IPS-NIHi7 (cell line): ENCODE results near the gene RUFY3.
"Not testable (repeated sequence)": the region's sequence is repeated elsewhere in the genome, so short reads cannot be mapped to it uniquely, and the experiment has no call there.

Experiments
- DNase-seq: peaks from one replicate; pipeline ENCODE4 v3.0.0; 2012; ENCODE audit warnings: mixed read lengths; ENCODE audit errors: extremely low spot score

Gene RUFY3

DNA sequence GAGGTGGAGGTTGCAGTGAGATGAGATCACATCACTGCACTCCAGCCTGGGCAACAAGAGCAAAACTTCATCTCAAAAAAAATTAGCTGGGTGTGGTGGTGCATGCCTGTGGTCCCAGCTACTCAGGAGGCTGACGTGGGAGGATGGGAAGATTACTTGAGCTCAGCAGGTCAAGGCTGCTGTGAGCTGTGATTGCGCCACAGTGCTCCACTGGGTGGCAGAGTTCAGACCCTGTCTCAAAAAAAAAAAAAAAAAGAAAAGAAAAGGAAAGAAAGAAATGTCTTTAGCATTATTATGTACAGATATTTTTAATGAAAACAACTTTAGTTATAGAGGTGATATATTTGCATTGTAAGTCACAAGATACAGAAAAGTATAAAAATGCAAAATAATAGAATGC, 14.2 kb downstream of the RUFY3 start:
- not testable (repeated sequence) for DNase-seq

DNA sequence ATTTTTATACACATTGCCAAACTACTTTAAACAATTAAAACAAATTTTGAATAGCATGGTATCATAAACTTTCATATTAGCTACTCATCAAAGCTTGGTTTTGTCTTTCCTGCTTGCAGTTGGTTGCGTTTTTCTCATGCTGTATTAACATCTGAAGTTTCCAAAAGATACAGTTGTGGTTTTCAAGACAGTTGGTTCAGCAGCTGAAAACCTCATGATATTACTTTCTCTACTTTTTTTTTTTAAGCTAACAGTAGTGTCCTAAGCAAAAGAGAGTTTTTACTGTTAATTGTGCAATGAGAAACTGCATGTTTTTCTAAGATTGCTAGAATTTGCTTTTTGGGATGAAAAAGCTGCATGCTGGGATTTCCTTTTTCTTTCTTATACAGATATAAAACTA, 15.2 kb downstream of the RUFY3 start:
- DNase-seq, result no peak

DNA sequence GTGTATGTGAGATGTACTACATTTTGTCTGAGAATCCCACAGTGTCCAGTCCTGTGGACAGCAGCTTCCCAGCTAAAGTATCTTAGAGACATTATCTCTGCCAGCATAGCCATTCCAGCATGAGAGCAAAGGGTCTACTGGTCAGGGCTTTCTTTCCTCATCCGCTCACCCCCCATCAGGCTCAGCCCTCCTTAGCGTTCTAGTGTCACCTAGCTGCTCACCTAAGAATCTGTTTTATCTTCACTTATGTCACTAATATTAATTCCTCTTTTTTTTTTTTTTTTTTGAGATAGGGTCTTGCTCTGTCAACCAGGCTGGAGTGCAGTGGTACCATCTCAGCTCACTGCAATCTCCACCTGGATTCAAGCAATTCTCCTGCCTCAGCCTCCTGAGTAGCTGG, 15.6 kb downstream of the RUFY3 start:
- DNase-seq, result no peak

DNA sequence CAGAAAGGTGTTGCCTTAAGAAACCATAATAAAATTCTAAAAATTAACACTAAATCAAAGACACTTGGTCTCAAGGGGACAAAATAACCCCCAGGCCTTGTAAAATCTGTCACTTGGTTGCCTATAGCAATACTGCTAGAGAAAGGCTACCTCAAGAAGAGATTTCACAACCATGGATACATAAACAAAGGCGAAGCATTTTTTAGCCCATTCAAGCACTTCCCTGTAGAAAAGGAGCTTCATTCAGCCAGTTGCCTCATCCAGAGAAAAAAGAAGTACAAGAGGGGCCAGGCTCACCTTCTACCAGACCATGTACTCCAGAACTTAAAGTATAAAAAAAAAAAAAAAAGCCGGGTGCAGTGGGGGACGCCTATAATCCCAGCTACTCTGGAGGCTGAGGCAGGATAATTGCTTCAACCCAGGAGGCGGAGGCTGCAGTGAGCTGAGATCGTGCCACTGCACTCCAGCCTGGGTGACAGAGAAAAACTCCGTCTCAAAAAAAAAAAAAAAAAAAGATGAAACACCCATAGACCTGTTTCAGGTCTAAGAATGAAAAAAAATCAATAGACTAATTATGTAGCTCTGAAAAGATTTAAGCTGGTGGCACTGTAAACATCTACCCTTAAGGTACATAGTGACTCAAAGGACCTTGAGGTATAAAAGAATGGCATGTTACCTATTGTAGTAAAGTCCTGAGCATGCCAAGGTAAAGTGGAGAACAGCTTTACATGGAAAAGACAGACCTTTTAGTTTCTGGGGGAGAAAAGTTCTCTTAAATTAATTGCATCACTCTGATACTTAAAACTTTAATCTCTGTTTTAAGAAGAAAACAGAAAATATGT, 18.0 kb downstream of the RUFY3 start:
- no peak for DNase-seq

DNA sequence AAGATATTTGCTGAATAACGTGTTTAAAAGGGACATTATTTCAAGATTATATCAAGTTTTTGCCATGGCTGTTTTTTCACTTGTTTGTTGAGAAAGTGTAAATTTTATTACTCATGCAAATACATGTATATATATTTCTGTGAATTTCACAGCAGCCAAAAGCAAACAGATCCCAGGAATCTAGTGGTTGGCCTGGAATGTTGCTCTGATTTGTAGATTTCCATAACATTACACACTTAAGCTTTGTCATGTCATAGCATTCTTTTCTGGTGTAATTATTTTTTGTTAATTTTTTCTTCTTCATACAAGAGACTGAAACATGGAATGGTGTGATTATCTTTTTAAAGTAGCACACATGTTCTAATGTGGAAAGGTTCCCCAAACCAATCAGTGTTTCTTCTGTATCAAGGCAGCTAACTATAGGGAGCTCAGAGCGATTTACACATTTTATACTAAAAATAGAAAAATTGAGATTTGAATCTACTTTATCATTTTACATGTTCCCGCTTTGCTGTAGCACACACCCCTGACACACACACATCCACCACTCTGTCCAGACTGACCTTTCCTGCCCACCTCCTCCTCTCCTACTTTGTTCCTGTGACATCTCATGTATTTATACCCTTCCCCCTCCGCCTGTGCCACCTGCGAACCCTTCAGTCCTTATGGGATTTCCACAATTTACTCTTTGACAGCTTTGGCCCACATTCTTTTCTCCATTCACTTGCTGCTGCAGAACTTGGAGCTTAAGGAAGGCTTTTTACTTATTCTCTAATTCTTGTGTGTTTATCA, 20.3 kb downstream of the RUFY3 start:
- no peak for DNase-seq

DNA sequence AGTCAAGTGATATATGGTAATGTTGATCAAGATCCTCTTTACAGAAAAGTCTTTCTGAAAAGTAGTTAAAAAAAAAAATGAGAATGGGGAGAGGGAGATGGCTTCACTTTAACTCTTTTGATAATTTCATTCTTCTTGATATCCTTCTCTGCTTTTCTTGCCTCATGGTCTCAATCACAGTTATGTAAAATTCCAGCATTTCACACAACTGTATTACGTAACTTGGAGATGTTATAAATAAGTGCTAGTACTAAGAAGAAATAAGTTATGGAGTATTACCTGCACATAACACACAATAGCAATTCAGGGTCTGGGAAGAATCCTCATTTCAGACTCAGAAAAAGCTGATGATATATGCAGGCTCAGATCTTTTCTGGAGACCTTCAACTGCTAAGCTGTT, 22.0 kb downstream of the RUFY3 start:
- DNase-seq, result no peak

DNA sequence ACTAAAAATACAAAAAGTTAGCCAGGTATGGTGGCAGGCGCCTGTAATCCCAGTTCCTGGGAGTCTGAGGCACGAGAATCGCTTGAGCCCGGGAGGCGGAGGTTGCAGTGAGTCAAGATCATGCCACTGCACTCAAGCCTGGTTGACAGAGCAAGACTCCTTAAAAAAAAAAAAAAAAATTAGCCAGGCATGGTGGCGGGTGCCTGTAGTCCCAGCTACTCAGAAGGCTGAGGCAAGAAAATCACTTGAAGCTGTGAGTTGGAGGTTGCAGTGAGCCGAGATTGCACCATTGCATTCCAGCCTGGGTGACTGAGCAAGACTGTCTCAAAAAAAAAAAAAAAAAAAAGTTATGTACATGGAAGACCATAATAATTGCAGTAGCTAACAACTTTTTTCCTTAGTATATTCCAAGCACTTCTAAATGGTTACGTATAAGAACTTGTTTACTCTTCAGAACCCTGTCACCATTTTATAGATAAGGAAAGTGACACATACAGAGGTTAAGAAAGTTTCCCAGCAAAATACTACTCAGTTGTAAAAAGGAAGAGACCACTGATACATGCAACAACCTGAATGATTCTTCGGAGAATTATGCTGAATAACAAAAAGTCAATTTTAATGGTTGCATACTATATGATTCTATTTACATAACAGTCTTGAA, 24.5 kb downstream of the RUFY3 start:
- no peak for DNase-seq

DNA sequence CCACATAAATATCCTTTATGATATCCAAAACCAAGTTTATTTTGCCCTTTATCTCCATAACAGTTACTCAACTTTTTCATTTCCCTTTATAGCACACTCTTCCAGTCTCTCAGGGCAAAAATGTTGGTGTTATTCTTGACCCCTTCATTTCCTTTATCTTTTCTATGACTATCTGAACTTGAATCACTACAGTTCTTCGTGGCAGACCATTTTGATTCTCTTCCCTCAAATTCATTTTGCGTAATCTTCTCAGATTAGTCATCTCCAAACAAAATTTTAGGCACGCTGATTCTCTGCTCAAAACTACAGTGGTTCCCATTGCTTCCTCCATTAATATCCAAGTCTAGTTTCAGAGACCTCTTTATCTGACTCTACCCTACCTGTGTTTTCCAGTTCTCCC, 26.1 kb downstream of the RUFY3 start:
- DNase-seq, result no peak

DNA sequence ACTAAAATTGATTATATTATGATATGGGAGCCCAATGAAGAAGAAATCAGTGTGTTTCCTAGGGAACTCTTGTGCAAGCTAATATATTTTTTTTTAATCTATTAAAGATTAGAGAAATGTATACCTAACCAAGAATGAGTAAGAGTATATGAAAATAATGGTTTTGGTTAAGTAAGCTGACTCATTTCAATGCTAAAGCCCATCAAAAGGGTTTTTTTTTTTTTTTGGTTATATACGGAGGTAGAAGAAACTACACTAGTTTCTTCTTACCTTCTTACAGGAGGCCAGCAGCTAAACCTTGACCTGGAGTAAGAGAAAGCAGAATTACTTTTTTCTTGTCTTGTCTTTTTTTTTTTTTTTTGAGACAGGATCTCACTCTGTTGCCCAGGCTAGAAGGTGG, 27.5 kb downstream of the RUFY3 start:
- no peak for DNase-seq

DNA sequence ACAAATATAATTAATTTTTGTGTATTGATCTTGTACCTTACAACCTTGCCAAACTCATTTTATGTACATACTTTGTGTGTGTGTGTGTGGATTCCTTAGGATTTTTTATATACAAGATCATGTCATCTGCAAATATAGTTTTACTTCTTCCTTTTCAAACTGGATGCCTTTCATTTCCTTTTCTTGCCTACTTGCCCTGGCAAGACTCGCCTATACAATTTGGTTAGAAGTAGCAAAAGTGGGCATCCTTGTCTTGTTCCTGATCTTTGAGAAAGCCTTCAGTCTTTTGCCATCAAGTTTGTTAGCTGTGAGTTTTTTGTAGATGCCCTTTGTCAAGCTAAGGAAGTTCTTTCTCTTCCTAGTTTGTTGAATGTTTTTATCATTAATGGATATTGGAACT, 30.5 kb downstream of the RUFY3 start:
- DNase-seq, result no peak

DNA sequence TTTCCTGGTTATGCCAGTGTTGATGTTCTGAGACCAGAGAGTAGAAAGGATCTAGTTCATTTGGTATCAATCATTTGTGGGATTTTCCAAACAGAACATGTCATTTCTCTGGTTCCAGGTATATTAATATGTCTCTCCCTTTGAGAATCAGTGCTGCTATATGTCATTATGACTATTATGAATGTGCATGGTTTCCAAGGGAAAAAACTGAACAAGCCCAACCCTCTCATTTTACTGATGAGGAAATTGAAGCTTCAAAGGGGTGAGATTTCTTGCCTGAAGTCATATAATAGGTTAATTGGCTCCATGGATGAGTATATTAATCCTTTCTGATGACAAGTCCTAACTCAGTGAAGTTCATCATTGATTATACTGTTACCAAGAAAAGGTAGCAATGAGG, 31.9 kb downstream of the RUFY3 start:
- no peak for DNase-seq

DNA sequence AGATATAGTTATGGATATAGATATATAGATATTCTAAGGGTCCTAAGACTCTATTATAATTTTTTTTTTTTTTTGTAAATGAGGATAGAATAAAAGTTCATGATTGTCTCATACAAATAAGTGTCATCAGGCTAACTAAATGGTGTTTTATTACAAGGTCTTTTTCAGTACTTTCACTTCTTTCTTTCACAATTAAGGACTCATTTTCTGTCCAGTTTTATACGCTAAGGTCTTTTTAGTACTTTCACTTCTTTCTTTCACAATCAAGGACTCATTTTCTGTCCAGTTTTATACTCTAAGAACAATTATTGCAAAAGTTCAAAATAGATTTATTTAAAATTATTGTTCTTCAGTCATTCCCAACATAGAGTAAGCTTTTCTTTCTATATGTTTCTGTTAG, 32.7 kb downstream of the RUFY3 start:
- no peak for DNase-seq

DNA sequence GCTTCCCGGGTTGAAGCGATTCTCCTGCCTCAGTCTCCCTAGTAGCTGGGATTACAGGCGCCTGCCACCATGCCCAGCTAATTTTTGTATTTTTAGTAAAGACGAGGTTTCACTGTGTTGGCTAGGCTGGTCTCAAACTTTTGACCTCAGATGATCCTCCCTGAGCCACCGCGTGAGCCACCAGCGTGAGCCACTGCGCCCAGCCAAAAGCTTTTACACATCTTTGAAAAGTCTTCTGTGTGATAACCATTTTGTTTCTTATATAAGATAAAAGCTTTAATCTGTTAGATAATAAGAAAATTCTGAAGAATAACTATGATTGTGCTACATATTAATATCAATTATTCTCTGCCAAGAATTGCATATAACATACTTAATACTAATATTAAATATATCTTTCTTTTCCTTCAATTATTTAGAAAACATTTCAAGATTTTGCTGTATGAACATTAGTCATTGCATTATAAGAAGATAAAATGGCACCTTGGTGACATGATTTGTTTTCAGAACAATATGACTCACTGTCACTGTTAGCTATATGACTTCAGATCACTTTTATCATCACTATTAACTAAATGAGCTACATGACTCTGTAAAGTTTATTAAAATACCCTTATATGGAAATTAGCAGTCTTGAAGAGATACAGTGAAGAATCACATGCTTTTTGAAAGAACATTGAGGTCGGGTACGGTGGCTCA, 33.4 kb downstream of the RUFY3 start:
- DNase-seq, result no peak

DNA sequence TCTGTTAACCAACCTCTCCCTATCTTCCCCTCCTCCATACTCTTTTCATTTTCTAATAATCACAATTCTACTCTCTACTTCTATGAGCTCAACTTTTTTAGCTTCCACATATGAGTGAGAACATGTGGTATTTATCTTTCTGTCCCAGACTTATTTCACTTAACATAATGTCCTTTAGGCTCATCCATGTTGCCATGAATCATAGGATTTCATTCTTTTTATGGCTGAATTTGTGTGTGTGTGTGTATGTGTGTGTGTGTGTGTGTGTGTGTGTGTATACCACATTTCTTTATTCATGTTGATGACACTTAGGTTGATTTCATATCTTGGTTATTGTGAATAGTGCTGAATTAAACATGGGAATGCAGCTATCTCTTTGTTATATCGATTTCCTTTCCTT, 37.4 kb downstream of the RUFY3 start:
- DNase-seq, result no peak

DNA sequence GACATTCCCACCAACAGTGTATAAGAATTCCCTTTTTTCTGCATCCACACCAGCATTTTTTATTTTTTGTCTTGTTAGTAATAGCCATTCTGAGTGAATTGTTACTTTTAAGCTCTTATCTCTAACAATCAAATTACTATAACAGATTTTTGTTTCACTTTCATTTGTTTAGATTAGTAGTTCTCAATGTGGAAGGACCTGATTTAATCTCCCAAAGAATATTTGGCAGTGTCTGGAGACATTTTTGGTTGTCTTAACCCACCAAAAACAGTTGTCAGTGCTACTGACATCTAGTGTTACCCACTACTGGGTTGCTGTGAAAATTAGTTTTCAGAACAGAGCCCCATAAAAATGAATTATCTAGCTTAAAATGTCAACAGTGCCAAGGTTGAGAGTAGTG, 37.9 kb downstream of the RUFY3 start:
- no peak for DNase-seq

DNA sequence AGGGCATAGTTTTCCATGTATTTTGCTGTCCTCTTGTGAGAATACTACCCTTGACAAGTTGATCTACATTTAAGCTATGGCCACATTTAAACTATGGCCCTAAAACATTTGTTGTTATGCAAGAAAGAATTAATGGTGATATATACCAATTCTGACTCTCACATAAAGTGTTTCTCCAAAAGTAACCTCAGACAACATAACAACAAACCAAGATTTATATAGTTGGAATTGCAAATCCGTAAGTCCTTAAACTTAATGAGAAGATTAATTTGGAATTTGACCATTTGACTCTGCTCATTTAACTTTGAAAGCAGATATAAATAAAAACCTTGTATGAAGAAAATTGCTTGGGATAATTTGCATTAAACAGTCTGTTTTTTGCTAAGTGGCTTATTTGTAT, 38.9 kb downstream of the RUFY3 start:
- no peak for DNase-seq

DNA sequence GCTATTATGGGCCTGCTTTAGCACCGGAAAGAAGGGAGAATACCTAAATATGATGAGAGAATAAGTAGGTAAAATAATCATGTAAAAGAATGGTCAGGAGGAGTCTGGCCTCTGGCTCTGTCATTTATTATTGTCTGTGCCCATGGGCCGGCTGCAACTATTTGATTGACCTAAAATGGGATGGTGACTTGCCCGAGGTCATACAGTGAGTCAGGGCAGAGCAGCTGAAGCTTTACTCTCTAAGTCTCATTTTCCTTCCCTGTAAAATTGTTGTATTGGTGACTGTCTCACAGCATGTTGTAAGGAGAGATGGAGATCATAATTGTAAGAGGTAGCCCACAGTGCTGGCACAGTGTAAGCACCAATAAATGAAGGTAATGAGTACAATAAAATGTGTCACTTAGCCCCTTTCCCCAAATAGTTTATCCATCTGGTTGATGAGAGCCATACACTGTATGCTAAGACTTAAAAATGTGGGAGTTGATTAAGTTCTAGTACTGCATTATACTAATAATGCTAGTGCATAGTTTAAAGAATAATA, 39.6 kb downstream of the RUFY3 start:
- no peak for DNase-seq

DNA sequence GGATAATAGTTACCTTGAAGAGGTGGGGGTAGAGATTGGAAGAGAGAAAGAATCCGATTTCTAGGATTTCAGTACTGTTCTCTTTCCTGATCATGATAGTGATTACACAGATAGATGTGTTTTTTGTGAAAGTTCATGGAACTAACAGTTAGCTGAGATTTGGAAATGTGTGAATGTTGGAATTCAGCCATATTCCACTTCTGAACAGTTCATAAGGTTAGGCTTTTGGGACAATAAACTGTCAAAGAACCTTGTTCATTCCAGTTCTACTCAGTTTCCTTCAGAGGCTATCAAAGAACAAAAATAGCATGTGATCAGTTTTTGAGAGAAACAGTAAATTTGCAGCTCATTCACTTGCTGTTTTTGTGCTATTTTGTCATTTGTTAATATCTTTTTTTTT, 43.6 kb downstream of the RUFY3 start:
- no peak for DNase-seq

DNA sequence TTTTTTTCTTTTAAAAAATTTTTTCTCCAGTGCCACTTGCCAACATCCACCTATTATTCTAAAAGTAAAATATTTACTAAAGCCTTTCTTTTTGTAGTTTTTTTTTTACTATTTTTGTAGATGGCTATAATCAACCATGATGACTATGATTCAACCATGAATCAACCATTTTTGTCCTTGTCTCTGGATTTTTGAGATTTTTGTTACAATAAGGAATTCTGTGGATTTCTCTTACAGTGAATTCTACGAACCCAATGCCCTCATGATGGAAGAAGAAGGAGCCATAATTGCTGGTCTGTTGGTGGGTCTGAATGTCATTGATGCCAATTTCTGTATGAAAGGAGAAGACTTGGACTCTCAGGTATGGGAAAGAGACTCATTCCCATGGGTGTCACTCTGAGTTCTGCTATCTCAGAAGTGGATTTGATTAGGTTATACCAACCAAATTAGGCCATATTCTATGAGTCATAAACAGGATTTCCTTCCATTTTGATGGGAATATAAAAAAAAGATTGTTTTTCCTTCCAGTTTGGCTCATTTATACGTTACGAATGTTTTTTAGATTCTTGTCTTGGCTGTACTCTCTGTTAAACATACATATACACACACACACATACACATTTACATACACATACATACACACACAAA, 46.7 kb downstream of the RUFY3 start:
- no peak for DNase-seq

DNA sequence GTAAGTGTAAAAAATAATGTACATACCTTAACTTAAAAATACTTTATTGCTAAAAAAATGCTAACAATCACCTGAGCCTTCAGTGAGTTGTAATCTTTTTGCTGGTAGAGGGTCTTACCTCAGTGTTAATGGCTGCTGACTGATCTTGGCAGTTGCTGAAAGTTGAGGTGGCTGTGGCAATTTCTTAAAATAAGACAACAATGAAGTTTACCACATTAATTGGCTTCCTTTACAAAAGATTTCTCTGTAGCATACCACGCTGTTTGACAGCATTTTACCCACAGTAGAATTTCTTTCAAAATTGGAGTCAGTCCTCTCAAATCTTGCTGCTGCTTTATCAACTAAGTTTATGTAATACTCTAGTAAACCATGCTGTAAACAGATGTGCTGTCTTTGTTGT, 47.6 kb downstream of the RUFY3 start:
- not testable (repeated sequence) for DNase-seq

DNA sequence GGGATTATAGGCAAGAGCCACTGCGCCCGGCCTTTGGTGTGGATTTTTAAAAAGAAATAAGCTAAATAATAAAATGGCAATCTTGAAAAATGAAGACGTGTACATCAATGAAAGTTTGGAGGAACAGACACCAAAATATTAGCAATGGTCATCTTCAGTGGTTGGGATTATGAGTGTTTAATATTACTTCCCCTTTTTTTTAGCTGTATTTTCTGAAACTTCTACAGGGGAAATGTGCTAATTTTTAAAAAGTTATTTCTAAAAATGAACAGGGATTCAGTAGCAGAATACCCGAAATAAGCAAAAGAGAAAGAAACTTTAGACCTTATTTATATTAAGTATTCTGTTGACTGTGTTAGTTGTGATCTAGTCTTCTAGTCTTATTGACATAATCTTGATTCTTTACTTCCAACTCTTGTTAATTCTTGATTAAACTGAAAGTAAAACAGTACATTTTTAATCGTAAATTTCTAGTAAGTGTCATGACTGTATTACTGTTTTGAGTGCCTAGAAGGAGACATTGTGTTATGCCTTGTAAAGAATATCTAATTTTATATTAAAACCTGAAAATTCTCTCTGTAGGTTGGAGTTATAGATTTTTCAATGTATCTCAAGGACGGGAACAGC, 51.3 kb downstream of the RUFY3 start:
- no peak for DNase-seq
